ENCODE measurements around the gene ZAP70.

Gene ZAP70

GRCh38 chr2:97693476-97693875, 19.9 kb upstream of the ZAP70 start:
- H3K27ac Mint-ChIP-seq = no peak overlapping the region
- peaks cover 2% of the 10 kb centered on the region for H3K9me3 Mint-ChIP-seq
- H3K4me1 Mint-ChIP-seq = peaks cover 4% of the 10 kb centered on the region
- peaks cover 4% of the 10 kb centered on the region for H3K27me3 Mint-ChIP-seq (ENCODE audit: low read depth)
- no peaks in the 10 kb centered on the region for H3K36me3 Mint-ChIP-seq (ENCODE audit: low read depth)
- no peak overlapping the region for H3K4me3 Mint-ChIP-seq
- TF ChIP-seq CTCF (IDR thresholded peaks at IDR 0.05; ENCODE audit: unreplicated experiment in 3 of 3) = no peak

- Mint-ChIP-seq H3K9me3 (peaks cover 2% of the 10 kb centered on the region), H3K27me3 (ENCODE audit: low read depth) (peaks cover 4% of the 10 kb centered on the region), H3K36me3 (ENCODE audit: low read depth) (no peaks in the 10 kb centered on the region), H3K4me1 (peaks cover 4% of the 10 kb centered on the region), H3K27ac (no peak overlapping the region), H3K4me3 (no peak overlapping the region)
- TF ChIP-seq CTCF (IDR thresholded peaks at IDR 0.05; ENCODE audit: unreplicated experiment in 3 of 3) = no peak
Observed at GRCh38 chr2:97695744-97696143, 17.6 kb upstream of the ZAP70 start.

- Mint-ChIP-seq H3K4me1 (peaks cover 4% of the 10 kb centered on the region), H3K27me3 (ENCODE audit: low read depth) (peaks cover 4% of the 10 kb centered on the region), H3K36me3 (ENCODE audit: low read depth) (no peaks in the 10 kb centered on the region), H3K9me3 (peaks cover 2% of the 10 kb centered on the region), H3K27ac (peak overlapping the region in 2 of 3 experiments; percentile 35 to 36), H3K4me3 (peak overlapping the region in 1 of 3 experiments; percentile 28)
- TF ChIP-seq CTCF (IDR thresholded peaks at IDR 0.05; ENCODE audit: unreplicated experiment in 3 of 3) = peak; percentile 94 to 96 (median 96)
Observed at GRCh38 chr2:97697252-97698235, 15.8 kb upstream of the ZAP70 start.

GRCh38 chr2:97698530-97698929, 14.8 kb upstream of the ZAP70 start:
- Mint-ChIP-seq H3K4me1 (peaks cover 4% of the 10 kb centered on the region), H3K27ac (no peak overlapping the region), H3K36me3 (ENCODE audit: low read depth) (no peaks in the 10 kb centered on the region), H3K27me3 (ENCODE audit: low read depth) (peaks cover 4% of the 10 kb centered on the region), H3K4me3 (no peak overlapping the region), H3K9me3 (peaks cover 2% of the 10 kb centered on the region)
- no peak for TF ChIP-seq CTCF (IDR thresholded peaks at IDR 0.05; ENCODE audit: unreplicated experiment in 3 of 3)

- H3K4me3 Mint-ChIP-seq = no peak overlapping the region
- peak overlapping the region in 2 of 3 experiments; percentile 18 to 25 for H3K27ac Mint-ChIP-seq
- peak; percentile 66 to 75 (median 67) for TF ChIP-seq CTCF (IDR thresholded peaks at IDR 0.05; ENCODE audit: unreplicated experiment in 3 of 3)
- H3K27me3 Mint-ChIP-seq (ENCODE audit: low read depth) = peaks cover 4% of the 10 kb centered on the region
- peaks cover 4% of the 10 kb centered on the region for H3K4me1 Mint-ChIP-seq
- H3K36me3 Mint-ChIP-seq (ENCODE audit: low read depth) = no peaks in the 10 kb centered on the region
- H3K9me3 Mint-ChIP-seq = no peaks in the 10 kb centered on the region
Observed at GRCh38 chr2:97699765-97700444, 13.5 kb upstream of the ZAP70 start.

Data from nephron (organoid).